ENCODE results near the gene PDPN. TPM values are rescaled to one million over a fixed set of nuclear protein-coding genes. Genes with fewer than 3 reads are reported as not detected.
A peak's percentile ranks its signal among the peaks of the same experiment; 100 is the strongest.

PDPN gene
- polyA plus RNA-seq, 10 donors, result 28.1 to 50.2 (median 35.8) TPM

- no peak for DNase-seq
Measured at GRCh38 chr1:13573586-13573985, 10.0 kb upstream of the PDPN start.

- no peak for DNase-seq
Measured at GRCh38 chr1:13576926-13577325, 6.7 kb upstream of the PDPN start.

DNA sequence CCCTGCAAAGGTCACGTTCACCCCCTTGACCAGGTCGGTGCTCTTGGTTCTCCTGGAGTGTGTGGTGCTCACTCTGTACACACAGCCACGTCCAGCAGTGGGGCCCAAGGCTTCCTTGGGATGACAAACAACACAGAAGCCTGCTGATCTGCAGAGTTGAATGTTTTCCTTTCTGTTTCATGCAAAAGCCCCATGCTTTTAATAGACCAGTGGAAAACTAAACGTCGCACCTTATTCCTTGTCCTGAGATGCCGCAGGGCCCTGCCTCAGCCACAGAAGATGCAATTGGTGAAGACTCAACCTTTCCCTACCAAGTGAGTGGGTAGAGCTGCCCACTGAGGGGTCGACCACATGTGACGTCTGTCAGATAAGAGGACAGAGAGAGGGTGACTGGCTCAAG lies 5.8 kb upstream of the PDPN start:
- no peak for DNase-seq

- no peak for DNase-seq
Measured at GRCh38 chr1:13581446-13581845, 2.2 kb upstream of the PDPN start.

DNA sequence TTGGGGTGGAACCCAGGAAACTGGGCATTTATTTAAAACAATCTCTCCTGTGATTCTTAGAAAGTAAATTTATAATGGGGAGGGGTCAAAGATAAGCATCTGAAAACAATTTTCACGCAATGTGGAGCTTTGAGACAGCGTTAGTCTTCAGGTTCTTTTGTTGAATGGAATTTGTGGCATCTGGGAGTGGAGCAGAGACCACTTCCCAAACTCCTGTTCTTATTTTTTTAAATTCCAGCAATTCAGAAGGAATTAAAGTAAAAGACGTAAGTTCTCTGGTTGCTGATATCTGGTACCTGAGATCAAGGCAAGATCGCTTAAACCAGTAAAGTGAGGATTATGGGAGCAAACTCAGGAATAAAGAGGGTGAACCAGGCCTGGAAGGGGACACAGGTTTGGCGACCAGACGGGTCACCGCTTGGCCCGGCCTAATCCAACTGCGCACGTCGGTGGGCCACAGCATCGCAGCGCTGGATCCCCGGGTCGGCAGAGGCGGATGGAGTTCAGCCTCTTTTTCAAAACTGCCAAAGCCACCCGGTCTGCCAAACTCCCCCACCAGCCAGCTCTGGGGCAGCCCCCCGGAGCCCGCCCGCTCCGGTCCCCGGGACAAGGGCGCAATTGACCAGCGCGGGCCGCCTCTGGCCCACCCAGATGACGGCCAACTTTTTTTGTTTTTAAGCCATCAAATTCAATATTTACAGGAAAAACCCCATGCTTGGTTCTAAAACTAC lies 754 bp upstream of the PDPN start:
- DNase-seq, result peak in 1 of 3 donors; percentile 22

GRCh38 chr1:13583966-13584791 lies 547 bp downstream of the PDPN start:
- DNase-seq, result peak; percentile 38 to 89 (median 66)

- DNase-seq, result peak in 1 of 3 donors; percentile 33
Measured at GRCh38 chr1:13584876-13585611, 1.4 kb downstream of the PDPN start.

GRCh38 chr1:13585612-13585991 lies 2.0 kb downstream of the PDPN start:
- no peak for DNase-seq

DNA sequence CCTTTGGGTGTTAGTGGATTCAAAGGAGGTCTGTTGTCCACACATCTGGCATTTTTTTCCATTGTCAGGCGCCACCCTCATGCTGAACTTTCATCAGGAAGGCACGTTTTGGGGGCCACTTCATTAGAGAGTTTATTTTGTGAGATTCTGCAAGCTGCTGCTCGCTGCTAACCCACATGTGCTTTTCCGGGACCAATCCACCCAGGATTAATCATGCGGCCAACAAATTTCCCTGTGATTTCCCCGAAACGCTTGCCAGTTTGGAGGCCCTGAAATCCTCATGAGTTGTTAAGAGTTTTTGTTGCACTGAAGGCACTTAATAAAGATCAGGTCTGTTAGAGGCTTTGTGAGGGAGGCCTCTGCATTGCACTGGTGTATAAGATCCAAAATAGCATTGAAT lies 2.4 kb downstream of the PDPN start:
- peak in 1 of 3 donors; percentile 57 for DNase-seq

GRCh38 chr1:13587256-13588030 lies 3.8 kb downstream of the PDPN start:
- no peak for DNase-seq

DNA sequence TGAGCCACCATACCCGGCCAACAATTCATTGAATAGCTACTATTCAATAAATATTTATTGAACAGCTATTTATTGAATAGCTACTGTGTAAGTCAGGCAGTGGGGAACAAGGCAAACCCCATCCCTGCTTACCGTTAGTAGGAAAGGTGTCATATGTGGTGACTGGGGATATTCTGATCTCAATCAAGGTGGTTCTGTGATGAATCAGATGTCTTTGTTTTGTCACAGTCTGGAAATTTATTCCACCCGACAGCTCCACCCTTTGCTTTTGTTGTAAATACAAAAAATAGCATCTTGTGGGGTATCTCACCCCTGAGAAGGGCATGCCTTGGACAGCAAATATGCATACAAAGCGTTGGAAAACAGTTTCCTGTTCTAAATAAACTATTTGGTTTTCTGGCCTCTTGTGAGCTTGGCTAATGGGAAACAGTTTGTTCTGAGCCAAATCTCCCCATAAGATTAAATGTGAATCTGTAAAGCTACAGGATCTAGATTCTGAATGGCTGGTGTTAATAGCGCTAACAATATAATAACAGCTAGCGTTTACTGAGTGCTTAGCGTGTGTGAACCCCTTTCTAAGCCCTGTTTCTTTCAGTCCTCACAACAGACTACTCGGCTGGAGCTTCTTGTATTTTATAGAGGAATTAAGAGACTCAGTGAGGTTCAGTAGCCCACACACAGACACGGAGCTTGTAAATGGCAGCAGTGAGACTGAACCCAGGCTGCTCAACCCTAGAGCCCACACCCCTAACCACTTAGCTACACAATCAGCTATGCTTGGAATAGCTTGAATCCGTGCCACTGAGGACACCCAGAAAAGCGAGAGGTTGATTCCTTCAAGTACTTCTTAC lies 5.5 kb downstream of the PDPN start:
- DNase-seq, result no peak

DNA sequence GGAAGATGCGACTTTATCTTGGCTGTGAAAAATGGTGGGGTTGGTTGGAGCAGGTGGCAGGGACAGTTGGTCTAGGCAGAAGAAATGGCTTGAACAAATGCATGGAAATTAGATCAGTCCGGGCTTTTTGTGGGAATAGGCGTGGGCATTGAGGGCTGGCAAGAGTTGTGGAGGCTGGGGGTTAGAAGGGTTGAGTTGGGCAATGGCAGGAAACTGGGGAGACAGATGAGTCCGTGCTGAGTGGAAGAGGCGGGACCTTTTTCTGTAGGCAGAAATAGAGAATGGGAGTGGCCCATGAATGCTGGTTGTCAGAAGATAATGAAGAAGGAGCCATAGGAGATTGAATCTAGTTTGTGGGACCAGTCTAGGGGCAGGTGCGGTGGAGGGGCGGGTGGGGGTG lies 6.9 kb downstream of the PDPN start:
- DNase-seq, result no peak

- DNase-seq, result peak; percentile 58 to 90 (median 75)
Measured at GRCh38 chr1:13593511-13594131, 10.0 kb downstream of the PDPN start.

- DNase-seq, result no peak
Measured at GRCh38 chr1:13595411-13595810, 11.8 kb downstream of the PDPN start.

- DNase-seq, result no peak
Measured at GRCh38 chr1:13597166-13597565, 13.5 kb downstream of the PDPN start.

- DNase-seq, result peak in 1 of 3 donors; percentile 11
Measured at GRCh38 chr1:13600762-13601453, 17.3 kb downstream of the PDPN start.

GRCh38 chr1:13604176-13604575 lies 20.5 kb downstream of the PDPN start:
- DNase-seq, result peak in 1 of 3 donors; percentile 46

DNA sequence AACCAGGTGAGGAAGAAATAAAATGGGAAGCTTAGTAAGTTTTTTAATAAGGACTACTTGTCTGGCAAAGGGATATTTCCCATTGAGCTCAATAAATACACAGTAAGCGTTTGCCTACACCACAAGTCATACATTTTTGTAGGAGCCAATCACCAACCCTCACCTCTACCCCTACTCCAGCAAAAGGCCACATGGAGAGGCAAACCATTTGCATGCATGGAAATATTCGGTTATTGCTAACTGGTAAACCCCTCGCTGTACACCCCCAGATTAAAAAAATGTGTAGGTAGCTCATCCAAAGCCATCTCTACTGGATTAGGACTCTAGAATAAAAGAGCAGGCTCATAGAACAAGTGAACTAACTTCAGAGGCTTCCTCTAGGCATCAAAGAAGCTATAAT lies 21.1 kb downstream of the PDPN start:
- no peak for DNase-seq

GRCh38 chr1:13605159-13605558 lies 21.5 kb downstream of the PDPN start:
- peak; percentile 42 to 84 (median 56) for DNase-seq

DNA sequence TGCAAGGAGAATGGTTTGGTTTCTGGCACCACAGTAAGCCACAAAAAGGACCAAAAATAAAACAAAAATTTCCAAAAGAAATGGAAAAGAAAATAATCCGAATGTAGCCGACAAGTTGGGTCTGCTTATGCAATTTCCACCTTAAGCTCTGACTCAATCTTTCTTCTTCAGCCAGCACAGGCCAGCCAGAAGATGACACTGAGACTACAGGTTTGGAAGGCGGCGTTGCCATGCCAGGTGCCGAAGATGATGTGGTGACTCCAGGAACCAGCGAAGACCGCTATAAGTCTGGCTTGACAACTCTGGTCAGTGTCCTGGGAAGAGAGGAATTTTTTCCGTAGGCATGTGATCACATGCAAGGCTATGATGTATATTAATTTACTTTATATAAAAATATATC lies 23.4 kb downstream of the PDPN start:
- DNase-seq, result no peak

All from muscle of back (tissue), 11 donors.